Hepatocyte (in vitro differentiated cells): Measurements from ENCODE around the gene FILIP1L. TPM values are rescaled to one million over a fixed set of nuclear protein-coding genes. Genes with fewer than 3 reads are reported as not detected.

ENCODE experiments used
- DNase-seq: peaks from one replicate; pipeline ENCODE4 v3.0.0-alpha.2; 2016; ENCODE audit warnings: low spot score
- H2AFZ ChIP-seq: fragments of 200-600 bp; sonication (generic); 2 replicates; pipeline ENCODE4 v1.6.0; 2016; ENCODE audit warnings: antibody characterized with exemption, mild to moderate bottlenecking
- H3K27ac ChIP-seq: fragments of 200-600 bp; sonication (generic); 2 replicates; pipeline ENCODE4 v1.5.1; 2016; ENCODE audit warnings: mild to moderate bottlenecking
- H3K27me3 ChIP-seq: fragments of 200-600 bp; sonication (generic); 2 replicates; pipeline ENCODE4 v1.6.1; 2016
- H3K36me3 ChIP-seq: fragments of 200-600 bp; sonication (generic); replicated peaks from 2 replicates; pipeline ENCODE4 v1.5.1; 2016; ENCODE audit warnings: low read depth; ENCODE audit not compliant: insufficient read depth
- H3K4me1 ChIP-seq: fragments of 200-600 bp; sonication (generic); 2 replicates; pipeline ENCODE4 v1.5.1; 2016; ENCODE audit warnings: mild to moderate bottlenecking, moderate library complexity; ENCODE audit not compliant: insufficient read depth
- H3K4me2 ChIP-seq: fragments of 200-600 bp; sonication (generic); 2 replicates; pipeline ENCODE4 v1.6.0; 2016
- H3K4me3 ChIP-seq: fragments of 200-600 bp; sonication (generic); 2 replicates; pipeline ENCODE4 v1.5.1; 2016; ENCODE audit warnings: mild to moderate bottlenecking
- H3K79me2 ChIP-seq: fragments of 200-600 bp; sonication (generic); 2 replicates; pipeline ENCODE4 v1.6.0; 2017; ENCODE audit warnings: mild to moderate bottlenecking
- H3K9me2 ChIP-seq: fragments of 200-600 bp; sonication (generic); replicated peaks from 2 replicates; pipeline ENCODE4 v1.6.0; 2017; ENCODE audit warnings: mild to moderate bottlenecking; ENCODE audit not compliant: insufficient read depth
- H3K9me3 ChIP-seq: fragments of 200-600 bp; sonication (generic); 2 replicates; pipeline ENCODE4 v1.5.1; 2016; ENCODE audit warnings: low read depth, mild to moderate bottlenecking
- H4K20me1 ChIP-seq: fragments of 200-600 bp; sonication (generic); 2 replicates; pipeline ENCODE4 v1.6.0; 2016; ENCODE audit warnings: mild to moderate bottlenecking; ENCODE audit not compliant: insufficient read depth, poor library complexity, severe bottlenecking
- EZH2 ChIP-seq: fragments of 200-600 bp; sonication (generic); IDR thresholded peaks from 2 replicates; pipeline ENCODE4 v1.6.1; 2016; ENCODE audit warnings: antibody characterized with exemption, mild to moderate bottlenecking, borderline replicate concordance
- EZH2phosphoT487 ChIP-seq: fragments of 200-600 bp; sonication (generic); IDR thresholded peaks from one replicate; pipeline ENCODE4 v1.6.1; 2018; ENCODE audit warnings: antibody characterized with exemption, mild to moderate bottlenecking, low read depth, moderate library complexity; ENCODE audit not compliant: unreplicated experiment, severe bottlenecking
- WGBS: methylation state at CpG from one replicate; pipeline ENCODE4 v1.1.6; 2016; ENCODE audit warnings: low lambda C conversion rate; ENCODE audit errors: missing lambda C conversion rate; 5-methylcytosine and 5-hydroxymethylcytosine counted together
- polyA plus RNA-seq: library from polyadenylated mRNA; unstranded; fragments of >200 nt; fragmentation: Nextera tagmentation; extraction: Ambion mirVana; gene quantifications from 2 replicates; pipeline ENCODE4 v1.2.1, GENCODE V29; 2016
- total RNA-seq: library from RNA; depleted of rRNA; stranded (reverse); fragments of >200 nt; gene quantifications from 2 replicates; pipeline ENCODE4 v1.2.3, GENCODE V29; 2014
- TF ChIP-seq, protein P1 (sequence below): fragments of 200-600 bp; sonication (generic); IDR thresholded peaks from 2 replicates; pipeline ENCODE4 v1.5.1; 2016; ENCODE audit warnings: antibody characterized with exemption, mild to moderate bottlenecking; ENCODE audit not compliant: poor library complexity

Gene FILIP1L
- total and polyA plus RNA-seq, 2 experiments from 2014 or later = 48.2 to 49.4 TPM

DNA sequence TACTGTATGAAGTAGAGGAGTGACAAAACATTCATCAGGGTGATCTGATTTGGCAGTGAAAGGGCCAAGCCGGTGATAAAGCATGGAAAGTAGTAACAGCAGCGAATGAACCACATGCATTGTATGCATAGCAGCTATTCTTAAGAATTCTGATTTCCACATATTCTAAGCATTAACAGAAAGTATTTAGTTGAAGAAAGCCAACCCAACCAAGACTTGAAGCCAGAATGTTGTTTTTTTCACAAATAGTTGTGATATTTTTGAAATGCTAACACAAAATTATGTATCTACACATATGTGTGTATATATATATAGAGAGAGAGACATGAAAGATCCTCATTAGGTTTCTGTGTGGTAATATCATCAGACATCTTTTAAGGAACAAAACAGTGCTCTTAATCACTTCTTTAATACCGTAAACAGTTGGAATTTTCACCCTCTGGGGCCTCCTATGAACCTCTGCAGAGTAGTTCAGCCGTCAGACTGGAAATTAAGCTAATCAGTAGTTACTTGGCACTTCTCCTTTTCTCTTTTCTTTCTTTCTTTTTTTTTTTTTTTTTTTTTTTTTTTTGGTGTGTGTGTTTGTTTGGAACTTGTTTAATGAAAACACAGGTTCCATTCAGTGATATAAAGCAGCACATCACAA lies 157.0 kb downstream of the FILIP1L start:
- Histone ChIP-seq H2AFZ (no peak overlapping the region), H3K27ac (no peak overlapping the region), H3K4me3 (no peak overlapping the region), H3K36me3 (no peaks in the 10 kb centered on the region), H4K20me1 (no peaks in the 10 kb centered on the region), H3K27me3 (no peaks in the 10 kb centered on the region), H3K9me2 (no peaks in the 10 kb centered on the region), H3K79me2 (no peaks in the 10 kb centered on the region), H3K4me1 (peaks cover 11% of the 10 kb centered on the region), H3K9me3 (no peaks in the 10 kb centered on the region), H3K4me2 (no peak overlapping the region)
- WGBS = 93% methylated on average over 4 of the region's 4 CpGs
- TF ChIP-seq, protein P1, sequence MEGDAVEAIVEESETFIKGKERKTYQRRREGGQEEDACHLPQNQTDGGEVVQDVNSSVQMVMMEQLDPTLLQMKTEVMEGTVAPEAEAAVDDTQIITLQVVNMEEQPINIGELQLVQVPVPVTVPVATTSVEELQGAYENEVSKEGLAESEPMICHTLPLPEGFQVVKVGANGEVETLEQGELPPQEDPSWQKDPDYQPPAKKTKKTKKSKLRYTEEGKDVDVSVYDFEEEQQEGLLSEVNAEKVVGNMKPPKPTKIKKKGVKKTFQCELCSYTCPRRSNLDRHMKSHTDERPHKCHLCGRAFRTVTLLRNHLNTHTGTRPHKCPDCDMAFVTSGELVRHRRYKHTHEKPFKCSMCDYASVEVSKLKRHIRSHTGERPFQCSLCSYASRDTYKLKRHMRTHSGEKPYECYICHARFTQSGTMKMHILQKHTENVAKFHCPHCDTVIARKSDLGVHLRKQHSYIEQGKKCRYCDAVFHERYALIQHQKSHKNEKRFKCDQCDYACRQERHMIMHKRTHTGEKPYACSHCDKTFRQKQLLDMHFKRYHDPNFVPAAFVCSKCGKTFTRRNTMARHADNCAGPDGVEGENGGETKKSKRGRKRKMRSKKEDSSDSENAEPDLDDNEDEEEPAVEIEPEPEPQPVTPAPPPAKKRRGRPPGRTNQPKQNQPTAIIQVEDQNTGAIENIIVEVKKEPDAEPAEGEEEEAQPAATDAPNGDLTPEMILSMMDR = no peak
- TF ChIP-seq EZH2 (no peak), EZH2phosphoT487 (no peak)
- no peak for DNase-seq

- peaks cover 13% of the 10 kb centered on the region for H3K4me1 ChIP-seq
- no peaks in the 10 kb centered on the region for H3K36me3 ChIP-seq
- H3K9me3 ChIP-seq = no peaks in the 10 kb centered on the region
- TF ChIP-seq EZH2 (no peak), EZH2phosphoT487 (no peak)
- TF ChIP-seq, protein P1 = no peak
- peak overlapping the region; percentile 32 for H3K27ac ChIP-seq
- DNase-seq = no peak
- no peaks in the 10 kb centered on the region for H3K27me3 ChIP-seq
- no peak overlapping the region for H3K4me2 ChIP-seq
- 94% methylated on average over 10 of the region's 10 CpGs for WGBS
- no peak overlapping the region for H3K4me3 ChIP-seq
- H3K79me2 ChIP-seq = no peaks in the 10 kb centered on the region
- no peak overlapping the region for H2AFZ ChIP-seq
- no peaks in the 10 kb centered on the region for H3K9me2 ChIP-seq
- H4K20me1 ChIP-seq = no peaks in the 10 kb centered on the region
Observed at GRCh38 chr3:99955773-99956562, 158.3 kb downstream of the FILIP1L start.

DNA sequence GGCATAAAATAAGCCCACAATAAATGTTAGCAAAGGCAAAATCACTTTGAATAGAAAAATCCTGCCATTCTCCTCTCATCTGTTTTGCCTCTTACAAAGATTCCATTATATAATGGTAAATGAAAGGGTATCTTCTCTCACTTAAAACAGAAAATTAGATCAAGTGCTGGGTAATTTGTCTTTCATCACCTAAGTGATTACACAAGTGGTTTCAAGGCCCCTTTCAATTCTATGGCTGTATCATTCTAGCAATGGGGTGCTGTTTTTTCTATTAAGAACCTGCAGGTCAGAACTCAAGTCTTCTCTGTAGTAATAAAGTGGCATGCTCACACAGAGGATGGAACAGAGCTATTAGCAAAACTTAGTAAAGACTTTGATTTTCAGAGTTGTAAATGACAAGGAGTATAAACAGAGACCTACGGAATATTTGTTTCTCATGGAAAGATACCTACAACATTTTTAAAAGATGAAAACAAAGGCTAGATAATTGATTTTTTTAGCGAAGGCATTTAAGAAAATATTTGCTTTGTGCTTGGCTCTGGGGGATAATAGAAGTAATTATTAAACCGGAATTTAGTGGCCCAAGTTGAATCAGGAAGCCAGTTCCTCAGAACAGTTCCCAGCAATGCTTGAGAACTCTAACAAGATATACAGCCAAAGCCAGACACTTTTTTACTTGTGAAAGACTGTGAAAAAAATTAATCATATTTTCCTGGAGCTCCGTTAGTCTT lies 159.2 kb downstream of the FILIP1L start:
- Histone ChIP-seq H4K20me1 (no peaks in the 10 kb centered on the region), H3K4me2 (no peak overlapping the region), H3K4me1 (peaks cover 21% of the 10 kb centered on the region), H3K9me3 (no peaks in the 10 kb centered on the region), H3K36me3 (no peaks in the 10 kb centered on the region), H3K9me2 (no peaks in the 10 kb centered on the region), H3K27me3 (no peaks in the 10 kb centered on the region), H2AFZ (no peak overlapping the region), H3K27ac (peak overlapping the region; percentile 32), H3K4me3 (no peak overlapping the region), H3K79me2 (no peaks in the 10 kb centered on the region)
- whole genome bisulfite sequencing = 52% methylated on average over 4 of the region's 4 CpGs
- no peak for DNase-seq
- TF ChIP-seq, protein P1 = no peak
- no peak for TF ChIP-seq EZH2phosphoT487
- TF ChIP-seq EZH2 = no peak
